ENCODE data around the gene PITPNM1. TPM values are rescaled to one million over a fixed set of nuclear protein-coding genes. Genes with fewer than 3 reads are reported as not detected.

Gene PITPNM1
- total RNA-seq, 2 donors from 2014 or later: 89.3 to 91.4 TPM

DNA sequence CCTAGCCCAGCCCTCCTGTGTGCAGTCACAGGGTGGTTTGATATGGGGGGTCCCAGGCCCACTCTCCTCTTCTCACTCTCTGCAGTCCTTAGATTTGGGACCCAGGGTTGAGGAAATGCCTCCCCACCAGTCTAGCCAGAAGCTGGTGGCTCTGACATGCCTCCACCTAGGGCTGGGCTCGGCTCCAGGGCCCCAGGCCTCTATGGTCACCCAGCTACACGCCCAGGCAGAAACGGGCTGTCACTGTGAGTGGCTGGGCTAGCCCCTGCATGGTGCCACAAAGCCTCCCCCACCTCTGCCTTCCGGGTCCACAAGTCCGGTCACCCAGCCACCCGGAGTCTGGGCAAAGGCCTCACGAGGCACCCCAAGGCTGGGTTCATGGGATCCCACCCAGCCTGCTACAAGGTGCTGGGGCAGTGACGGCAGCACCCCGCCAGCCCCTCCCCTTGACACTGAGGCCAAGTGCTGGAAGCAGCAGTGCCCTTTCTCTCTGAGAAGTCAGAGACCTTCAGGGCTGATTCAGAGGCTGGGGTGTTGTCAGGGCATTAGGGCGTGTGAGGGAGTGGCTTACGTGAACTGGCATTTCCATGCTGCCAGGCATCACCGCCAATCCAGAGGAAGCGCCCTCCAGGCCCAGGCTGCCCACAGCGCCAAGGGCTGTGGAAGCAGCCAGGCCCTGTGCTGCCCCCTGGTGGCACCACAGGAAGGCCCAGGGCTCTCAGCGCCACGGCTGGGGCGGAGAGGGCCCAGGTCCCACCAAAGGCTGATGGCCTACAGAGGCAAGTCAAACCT, 638 bp upstream of the PITPNM1 start:
- Histone ChIP-seq H3K36me3 (peaks cover 9% of the 10 kb centered on the region), H3K4me1 (peaks cover 23% of the 10 kb centered on the region), H3K4me3 (peak overlapping the region; percentile 66), H3K9me3 (no peaks in the 10 kb centered on the region), H3K27me3 (no peaks in the 10 kb centered on the region), H3K9ac (ENCODE audit: low read depth in 2 of 2, low read length in 2 of 2) (peak overlapping the region; percentile 84 to 95), H3K27ac (peak overlapping the region; percentile 92)
- peak; percentile 95 for DNase-seq
- TF ChIP-seq, protein P1, sequence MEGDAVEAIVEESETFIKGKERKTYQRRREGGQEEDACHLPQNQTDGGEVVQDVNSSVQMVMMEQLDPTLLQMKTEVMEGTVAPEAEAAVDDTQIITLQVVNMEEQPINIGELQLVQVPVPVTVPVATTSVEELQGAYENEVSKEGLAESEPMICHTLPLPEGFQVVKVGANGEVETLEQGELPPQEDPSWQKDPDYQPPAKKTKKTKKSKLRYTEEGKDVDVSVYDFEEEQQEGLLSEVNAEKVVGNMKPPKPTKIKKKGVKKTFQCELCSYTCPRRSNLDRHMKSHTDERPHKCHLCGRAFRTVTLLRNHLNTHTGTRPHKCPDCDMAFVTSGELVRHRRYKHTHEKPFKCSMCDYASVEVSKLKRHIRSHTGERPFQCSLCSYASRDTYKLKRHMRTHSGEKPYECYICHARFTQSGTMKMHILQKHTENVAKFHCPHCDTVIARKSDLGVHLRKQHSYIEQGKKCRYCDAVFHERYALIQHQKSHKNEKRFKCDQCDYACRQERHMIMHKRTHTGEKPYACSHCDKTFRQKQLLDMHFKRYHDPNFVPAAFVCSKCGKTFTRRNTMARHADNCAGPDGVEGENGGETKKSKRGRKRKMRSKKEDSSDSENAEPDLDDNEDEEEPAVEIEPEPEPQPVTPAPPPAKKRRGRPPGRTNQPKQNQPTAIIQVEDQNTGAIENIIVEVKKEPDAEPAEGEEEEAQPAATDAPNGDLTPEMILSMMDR (IDR thresholded peaks at IDR 0.05): peak; percentile 98
- intact Hi-C loops (cut with DNase I): loop anchor here (5.0 kb wide), 2 partner anchors 114 to 158 kb away; partner anchors contain the start of gene RAD9A

DNA sequence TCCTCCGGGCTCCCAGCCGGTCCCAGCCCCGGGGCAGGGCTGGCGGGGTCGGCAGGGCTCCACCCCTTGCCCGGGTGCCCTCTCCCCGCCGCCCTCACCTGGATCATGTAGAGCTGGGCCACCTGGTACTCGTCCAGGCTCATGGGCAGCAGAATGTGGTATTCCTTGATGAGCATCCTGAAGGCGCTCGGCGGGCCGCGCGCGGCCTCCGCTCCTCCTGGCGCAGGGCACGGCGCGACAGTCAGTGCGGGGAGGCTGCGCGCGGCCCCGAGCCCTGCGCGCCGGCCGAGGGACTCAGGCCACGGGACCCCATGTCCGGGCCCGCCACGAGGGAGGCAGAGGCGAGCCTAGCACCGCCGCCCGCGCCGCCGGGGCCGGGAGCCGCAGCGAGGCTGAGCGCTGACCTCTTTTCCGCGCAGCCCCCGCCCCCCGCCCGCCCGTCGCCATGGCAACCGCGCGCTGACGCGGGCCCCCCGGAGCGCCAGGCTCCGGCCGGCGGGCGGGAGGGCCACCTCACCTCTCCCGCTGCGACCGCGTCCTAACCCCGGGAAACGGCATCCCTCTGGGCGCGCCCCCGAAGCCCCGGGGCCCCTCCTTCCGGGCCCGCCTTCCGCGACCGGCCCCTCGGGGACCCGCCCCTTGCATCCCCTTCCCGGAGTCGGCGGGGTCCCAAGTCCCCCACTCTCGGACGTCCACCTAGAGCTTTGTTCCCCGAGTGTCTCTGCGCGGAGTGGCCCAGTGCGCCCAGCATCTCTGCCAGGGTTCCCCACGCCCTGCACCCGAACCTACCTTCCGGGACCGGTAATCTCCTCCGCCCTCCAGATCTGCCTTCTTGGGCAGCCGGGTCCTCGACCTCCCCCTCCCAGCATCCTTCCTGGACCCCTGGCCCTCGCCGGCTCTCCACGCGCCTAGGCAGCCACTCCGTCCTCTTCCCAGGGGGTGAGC, 886 bp downstream of the PITPNM1 start:
- no peak for DNase-seq
- H3K27me3 ChIP-seq: no peaks in the 10 kb centered on the region
- TF ChIP-seq, protein P1 (IDR thresholded peaks at IDR 0.05): no peak
- peaks cover 23% of the 10 kb centered on the region for H3K4me1 ChIP-seq
- H3K27ac ChIP-seq: peak overlapping the region; percentile 92
- H3K4me3 ChIP-seq: peak overlapping the region; percentile 66
- peaks cover 9% of the 10 kb centered on the region for H3K36me3 ChIP-seq
- intact Hi-C loops (cut with DNase I): no loop called here
- no peaks in the 10 kb centered on the region for H3K9me3 ChIP-seq
- H3K9ac ChIP-seq (ENCODE audit: low read depth in 2 of 2, low read length in 2 of 2): peak overlapping the region; percentile 84 to 95

DNA sequence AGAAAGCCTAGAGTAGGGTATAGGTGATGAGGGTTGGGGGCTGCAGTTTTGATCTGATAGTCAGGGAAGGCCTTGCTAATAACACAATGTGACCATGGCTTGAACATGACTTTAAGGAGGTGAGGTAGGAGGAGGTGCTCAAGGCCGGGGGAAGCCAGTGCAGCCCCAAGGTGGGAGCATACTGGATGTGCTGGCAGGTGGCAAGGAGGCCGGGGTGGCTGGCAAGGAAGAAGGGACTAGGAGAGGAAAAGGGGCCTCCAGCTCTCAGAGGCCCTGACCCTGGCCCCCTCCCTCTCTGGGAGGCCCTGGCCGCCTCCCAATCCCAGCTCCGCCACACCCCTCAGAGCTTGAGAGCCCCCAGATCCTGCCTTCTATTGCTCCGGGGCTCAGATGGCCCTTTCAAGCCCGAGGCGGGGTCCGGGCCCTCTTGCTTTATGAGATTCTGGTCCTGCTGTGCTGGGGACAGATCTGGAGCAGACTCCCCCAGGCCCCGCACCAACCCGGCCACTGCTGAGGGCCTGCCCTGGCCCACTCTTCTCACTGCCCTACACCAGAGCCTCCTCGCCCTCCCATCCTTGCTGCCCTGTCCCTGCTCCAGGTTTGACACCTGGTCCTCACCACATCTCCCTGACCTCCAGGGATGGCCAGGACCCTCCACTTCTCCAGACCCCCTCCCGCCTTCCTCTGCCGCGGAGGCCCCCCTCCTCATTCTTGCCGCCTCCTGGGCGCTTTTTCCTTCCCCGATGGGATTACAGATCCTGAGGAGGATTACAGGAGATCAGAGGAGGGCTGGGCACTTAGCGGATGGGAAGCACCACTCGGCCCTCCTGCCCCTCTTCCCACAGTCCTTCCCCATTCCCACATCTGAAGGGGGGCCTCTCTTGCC, 1.8 kb downstream of the PITPNM1 start:
- TF ChIP-seq, protein P1 (IDR thresholded peaks at IDR 0.05): no peak
- Histone ChIP-seq H3K4me1 (peaks cover 23% of the 10 kb centered on the region), H3K36me3 (peaks cover 9% of the 10 kb centered on the region), H3K27ac (no peak overlapping the region), H3K27me3 (no peaks in the 10 kb centered on the region), H3K4me3 (peak overlapping the region; percentile 66), H3K9me3 (no peaks in the 10 kb centered on the region), H3K9ac (ENCODE audit: low read depth in 2 of 2, low read length in 2 of 2) (peak overlapping the region; percentile 58 to 84)
- intact Hi-C loops (cut with DNase I): no loop called here
- DNase-seq: no peak

DNA sequence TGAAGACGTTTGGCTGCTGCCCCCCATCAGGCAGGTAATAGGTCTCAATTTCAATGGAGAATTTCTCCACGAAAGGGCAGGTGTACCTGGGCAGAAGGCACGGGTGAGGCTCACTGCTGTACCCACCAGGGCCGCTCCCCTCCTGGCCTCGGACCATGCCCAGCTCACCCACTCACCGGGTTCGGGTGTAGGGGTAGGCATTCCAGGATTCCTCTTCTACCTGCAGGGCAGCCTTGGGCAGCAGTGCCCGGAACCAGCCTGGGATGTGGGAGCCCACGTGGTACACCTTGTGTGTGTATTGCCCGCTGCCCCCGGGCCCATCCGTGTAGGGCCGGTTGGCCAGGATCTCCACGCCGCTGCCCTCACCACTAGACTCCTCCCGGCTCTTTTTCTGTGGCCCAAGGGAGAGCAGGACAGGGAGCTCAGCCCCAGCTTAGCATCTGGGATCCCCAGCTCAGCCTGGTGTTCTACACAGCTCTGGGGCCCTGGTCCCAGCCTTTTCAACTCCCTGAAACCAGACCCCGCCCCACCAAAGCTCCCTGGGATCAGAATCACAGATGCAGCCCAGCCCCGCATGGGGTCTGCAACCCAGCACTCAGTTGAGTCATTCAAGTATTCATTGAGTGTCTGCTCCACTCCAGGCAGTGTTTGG, 2.7 kb downstream of the PITPNM1 start:
- Histone ChIP-seq H3K9ac (ENCODE audit: low read depth in 2 of 2, low read length in 2 of 2) (no peak overlapping the region), H3K9me3 (no peaks in the 10 kb centered on the region), H3K4me3 (no peak overlapping the region), H3K27ac (no peak overlapping the region), H3K4me1 (peaks cover 23% of the 10 kb centered on the region), H3K27me3 (no peaks in the 10 kb centered on the region), H3K36me3 (peaks cover 9% of the 10 kb centered on the region)
- DNase-seq: no peak
- TF ChIP-seq, protein P1 (IDR thresholded peaks at IDR 0.05): no peak
- intact Hi-C loops (cut with DNase I): no loop called here

All from colonic mucosa (tissue), 4 donors.